Measurements from ENCODE around the gene CAMK1D. TPM values are rescaled to one million over a fixed set of nuclear protein-coding genes. Genes with fewer than 3 reads are reported as not detected.

The CAMK1D gene
- total and polyA plus RNA-seq, 2 experiments from 2014 or later: 4.6 to 7.2 TPM

DNA sequence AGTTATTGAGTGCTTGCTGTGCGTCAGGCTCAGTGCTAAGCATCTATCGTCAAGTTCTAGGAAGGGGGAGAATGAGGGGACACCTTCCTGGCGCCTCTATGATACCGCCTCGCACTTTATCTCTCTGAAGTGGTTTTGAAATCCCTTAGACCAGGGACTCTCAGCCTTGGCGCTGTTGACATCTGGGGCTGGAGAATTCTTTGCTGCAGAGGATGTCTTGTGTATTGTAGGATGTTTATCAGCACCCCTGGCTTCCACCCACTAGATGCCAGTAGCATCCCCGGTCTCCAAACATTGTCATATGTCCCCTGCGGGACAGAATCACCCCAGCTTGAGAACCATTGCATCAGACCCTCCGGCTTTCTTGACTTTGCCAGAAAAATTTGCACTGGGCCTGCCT lies 366.7 kb downstream of the CAMK1D start (continued):
- TF ChIP-seq STAT1 (IDR thresholded peaks at IDR 0.05; ENCODE audit: unreplicated experiment) (no peak), POLR2AphosphoS5 (IDR thresholded peaks at IDR 0.05; ENCODE audit: low read depth) (no peak)
- TF ChIP-seq, protein P1, sequence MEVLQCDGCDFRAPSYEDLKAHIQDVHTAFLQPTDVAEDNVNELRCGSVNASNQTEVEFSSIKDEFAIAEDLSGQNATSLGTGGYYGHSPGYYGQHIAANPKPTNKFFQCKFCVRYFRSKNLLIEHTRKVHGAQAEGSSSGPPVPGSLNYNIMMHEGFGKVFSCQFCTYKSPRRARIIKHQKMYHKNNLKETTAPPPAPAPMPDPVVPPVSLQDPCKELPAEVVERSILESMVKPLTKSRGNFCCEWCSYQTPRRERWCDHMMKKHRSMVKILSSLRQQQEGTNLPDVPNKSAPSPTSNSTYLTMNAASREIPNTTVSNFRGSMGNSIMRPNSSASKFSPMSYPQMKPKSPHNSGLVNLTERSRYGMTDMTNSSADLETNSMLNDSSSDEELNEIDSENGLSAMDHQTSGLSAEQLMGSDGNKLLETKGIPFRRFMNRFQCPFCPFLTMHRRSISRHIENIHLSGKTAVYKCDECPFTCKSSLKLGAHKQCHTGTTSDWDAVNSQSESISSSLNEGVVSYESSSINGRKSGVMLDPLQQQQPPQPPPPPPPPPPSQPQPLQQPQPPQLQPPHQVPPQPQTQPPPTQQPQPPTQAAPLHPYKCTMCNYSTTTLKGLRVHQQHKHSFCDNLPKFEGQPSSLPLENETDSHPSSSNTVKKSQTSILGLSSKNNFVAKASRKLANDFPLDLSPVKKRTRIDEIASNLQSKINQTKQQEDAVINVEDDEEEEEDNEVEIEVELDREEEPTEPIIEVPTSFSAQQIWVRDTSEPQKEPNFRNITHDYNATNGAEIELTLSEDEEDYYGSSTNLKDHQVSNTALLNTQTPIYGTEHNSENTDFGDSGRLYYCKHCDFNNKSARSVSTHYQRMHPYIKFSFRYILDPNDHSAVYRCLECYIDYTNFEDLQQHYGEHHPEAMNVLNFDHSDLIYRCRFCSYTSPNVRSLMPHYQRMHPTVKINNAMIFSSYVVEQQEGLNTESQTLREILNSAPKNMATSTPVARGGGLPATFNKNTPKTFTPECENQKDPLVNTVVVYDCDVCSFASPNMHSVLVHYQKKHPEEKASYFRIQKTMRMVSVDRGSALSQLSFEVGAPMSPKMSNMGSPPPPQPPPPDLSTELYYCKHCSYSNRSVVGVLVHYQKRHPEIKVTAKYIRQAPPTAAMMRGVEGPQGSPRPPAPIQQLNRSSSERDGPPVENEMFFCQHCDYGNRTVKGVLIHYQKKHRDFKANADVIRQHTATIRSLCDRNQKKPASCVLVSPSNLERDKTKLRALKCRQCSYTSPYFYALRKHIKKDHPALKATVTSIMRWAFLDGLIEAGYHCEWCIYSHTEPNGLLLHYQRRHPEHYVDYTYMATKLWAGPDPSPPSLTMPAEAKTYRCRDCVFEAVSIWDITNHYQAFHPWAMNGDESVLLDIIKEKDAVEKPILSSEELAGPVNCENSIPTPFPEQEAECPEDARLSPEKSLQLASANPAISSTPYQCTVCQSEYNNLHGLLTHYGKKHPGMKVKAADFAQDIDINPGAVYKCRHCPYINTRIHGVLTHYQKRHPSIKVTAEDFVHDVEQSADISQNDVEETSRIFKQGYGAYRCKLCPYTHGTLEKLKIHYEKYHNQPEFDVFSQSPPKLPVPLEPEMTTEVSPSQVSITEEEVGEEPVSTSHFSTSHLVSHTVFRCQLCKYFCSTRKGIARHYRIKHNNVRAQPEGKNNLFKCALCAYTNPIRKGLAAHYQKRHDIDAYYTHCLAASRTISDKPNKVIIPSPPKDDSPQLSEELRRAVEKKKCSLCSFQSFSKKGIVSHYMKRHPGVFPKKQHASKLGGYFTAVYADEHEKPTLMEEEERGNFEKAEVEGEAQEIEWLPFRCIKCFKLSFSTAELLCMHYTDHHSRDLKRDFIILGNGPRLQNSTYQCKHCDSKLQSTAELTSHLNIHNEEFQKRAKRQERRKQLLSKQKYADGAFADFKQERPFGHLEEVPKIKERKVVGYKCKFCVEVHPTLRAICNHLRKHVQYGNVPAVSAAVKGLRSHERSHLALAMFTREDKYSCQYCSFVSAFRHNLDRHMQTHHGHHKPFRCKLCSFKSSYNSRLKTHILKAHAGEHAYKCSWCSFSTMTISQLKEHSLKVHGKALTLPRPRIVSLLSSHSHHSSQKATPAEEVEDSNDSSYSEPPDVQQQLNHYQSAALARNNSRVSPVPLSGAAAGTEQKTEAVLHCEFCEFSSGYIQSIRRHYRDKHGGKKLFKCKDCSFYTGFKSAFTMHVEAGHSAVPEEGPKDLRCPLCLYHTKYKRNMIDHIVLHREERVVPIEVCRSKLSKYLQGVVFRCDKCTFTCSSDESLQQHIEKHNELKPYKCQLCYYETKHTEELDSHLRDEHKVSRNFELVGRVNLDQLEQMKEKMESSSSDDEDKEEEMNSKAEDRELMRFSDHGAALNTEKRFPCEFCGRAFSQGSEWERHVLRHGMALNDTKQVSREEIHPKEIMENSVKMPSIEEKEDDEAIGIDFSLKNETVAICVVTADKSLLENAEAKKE (CRISPR knock-in tag; IDR thresholded peaks at IDR 0.05): no peak
- TF ChIP-seq, protein P2, sequence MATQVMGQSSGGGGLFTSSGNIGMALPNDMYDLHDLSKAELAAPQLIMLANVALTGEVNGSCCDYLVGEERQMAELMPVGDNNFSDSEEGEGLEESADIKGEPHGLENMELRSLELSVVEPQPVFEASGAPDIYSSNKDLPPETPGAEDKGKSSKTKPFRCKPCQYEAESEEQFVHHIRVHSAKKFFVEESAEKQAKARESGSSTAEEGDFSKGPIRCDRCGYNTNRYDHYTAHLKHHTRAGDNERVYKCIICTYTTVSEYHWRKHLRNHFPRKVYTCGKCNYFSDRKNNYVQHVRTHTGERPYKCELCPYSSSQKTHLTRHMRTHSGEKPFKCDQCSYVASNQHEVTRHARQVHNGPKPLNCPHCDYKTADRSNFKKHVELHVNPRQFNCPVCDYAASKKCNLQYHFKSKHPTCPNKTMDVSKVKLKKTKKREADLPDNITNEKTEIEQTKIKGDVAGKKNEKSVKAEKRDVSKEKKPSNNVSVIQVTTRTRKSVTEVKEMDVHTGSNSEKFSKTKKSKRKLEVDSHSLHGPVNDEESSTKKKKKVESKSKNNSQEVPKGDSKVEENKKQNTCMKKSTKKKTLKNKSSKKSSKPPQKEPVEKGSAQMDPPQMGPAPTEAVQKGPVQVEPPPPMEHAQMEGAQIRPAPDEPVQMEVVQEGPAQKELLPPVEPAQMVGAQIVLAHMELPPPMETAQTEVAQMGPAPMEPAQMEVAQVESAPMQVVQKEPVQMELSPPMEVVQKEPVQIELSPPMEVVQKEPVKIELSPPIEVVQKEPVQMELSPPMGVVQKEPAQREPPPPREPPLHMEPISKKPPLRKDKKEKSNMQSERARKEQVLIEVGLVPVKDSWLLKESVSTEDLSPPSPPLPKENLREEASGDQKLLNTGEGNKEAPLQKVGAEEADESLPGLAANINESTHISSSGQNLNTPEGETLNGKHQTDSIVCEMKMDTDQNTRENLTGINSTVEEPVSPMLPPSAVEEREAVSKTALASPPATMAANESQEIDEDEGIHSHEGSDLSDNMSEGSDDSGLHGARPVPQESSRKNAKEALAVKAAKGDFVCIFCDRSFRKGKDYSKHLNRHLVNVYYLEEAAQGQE (IDR thresholded peaks at IDR 0.05; ENCODE audit: unreplicated experiment): no peak

DNA sequence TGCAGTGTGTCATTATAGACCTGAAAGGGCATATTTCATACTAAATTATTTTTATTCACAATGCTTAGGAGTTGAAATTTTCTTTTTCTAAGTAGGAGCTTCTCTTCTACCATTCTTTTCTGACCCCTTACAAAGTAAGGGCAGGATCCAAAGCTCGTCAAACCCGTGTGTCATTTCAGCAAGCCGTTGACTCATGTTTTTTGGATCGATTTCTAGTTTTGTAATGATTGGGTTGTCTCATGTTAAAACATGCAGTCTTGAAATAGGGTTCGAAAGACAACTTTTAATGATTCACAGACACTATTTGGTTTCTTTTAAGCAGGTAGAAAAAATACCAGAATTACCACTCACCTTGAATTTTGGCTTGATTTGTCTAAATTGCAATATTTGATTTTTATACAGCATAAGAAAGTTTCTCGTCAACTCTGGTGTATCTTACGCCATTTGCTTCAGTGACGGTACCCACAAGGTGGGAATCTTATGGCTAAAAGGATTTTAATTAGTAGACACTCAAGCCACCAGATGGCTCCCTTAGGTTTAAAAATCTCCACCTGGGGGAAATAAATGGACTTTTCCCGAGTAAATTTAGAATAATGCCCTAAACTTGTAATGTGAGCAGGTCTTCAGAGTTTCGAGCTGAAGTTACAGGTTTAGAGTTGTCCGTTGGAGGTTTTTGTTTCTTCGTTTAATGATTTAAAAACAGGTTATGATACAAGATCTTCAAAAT lies 368.8 kb downstream of the CAMK1D start:
- H3K27me3 Mint-ChIP-seq (ENCODE audit: insufficient read depth, low read depth, poor library complexity): peaks cover 4% of the 10 kb centered on the region
- Histone ChIP-seq H4K20me1 (replicated peaks; ENCODE audit: insufficient read depth) (no peaks in the 10 kb centered on the region), H3F3A (replicated peaks; ENCODE audit: low read depth) (no peaks in the 10 kb centered on the region), H3K27ac (ENCODE audit: low read depth) (no peak overlapping the region), H3K4me1 (ENCODE audit: insufficient read depth) (no peaks in the 10 kb centered on the region), H3K4me2 (no peak overlapping the region), H3K79me2 (replicated peaks; ENCODE audit: insufficient read depth) (no peaks in the 10 kb centered on the region), H3K4me3 (no peak overlapping the region), H3K9me2 (ENCODE audit: insufficient read depth) (no peaks in the 10 kb centered on the region), H3K36me3 (ENCODE audit: insufficient read depth) (no peaks in the 10 kb centered on the region), H3K27me3 (ENCODE audit: insufficient read depth) (no peaks in the 10 kb centered on the region), H2AFZ (no peak overlapping the region)
- H3K27ac Mint-ChIP-seq: no peak overlapping the region
- H3K36me3 Mint-ChIP-seq (ENCODE audit: low read depth): no peaks in the 10 kb centered on the region
- ATAC-seq: no peak; the same call in 2 of the 3 replicates
- no peaks in the 10 kb centered on the region for H3K9me3 Mint-ChIP-seq
- peak; percentile 42 for DNase-seq (ENCODE audit: low spot score)
- TF ChIP-seq, protein P3, sequence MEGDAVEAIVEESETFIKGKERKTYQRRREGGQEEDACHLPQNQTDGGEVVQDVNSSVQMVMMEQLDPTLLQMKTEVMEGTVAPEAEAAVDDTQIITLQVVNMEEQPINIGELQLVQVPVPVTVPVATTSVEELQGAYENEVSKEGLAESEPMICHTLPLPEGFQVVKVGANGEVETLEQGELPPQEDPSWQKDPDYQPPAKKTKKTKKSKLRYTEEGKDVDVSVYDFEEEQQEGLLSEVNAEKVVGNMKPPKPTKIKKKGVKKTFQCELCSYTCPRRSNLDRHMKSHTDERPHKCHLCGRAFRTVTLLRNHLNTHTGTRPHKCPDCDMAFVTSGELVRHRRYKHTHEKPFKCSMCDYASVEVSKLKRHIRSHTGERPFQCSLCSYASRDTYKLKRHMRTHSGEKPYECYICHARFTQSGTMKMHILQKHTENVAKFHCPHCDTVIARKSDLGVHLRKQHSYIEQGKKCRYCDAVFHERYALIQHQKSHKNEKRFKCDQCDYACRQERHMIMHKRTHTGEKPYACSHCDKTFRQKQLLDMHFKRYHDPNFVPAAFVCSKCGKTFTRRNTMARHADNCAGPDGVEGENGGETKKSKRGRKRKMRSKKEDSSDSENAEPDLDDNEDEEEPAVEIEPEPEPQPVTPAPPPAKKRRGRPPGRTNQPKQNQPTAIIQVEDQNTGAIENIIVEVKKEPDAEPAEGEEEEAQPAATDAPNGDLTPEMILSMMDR (conservative IDR thresholded peaks at IDR 0.05; ENCODE audit: low read depth in 2 of 2): peak; percentile 49 to 50
- TF ChIP-seq, protein P4, sequence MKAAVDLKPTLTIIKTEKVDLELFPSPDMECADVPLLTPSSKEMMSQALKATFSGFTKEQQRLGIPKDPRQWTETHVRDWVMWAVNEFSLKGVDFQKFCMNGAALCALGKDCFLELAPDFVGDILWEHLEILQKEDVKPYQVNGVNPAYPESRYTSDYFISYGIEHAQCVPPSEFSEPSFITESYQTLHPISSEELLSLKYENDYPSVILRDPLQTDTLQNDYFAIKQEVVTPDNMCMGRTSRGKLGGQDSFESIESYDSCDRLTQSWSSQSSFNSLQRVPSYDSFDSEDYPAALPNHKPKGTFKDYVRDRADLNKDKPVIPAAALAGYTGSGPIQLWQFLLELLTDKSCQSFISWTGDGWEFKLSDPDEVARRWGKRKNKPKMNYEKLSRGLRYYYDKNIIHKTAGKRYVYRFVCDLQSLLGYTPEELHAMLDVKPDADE (IDR thresholded peaks at IDR 0.05): no peak
- H3K4me1 Mint-ChIP-seq: no peaks in the 10 kb centered on the region
- H3K4me3 Mint-ChIP-seq: no peak overlapping the region
